AG09319 (cell line): ENCODE results near the gene NUP153.

Source experiments
- DNase-seq: peaks from one replicate; pipeline ENCODE4 v3.0.0-alpha.2; 2010; ENCODE audit warnings: low read depth; ENCODE audit errors: extremely low read depth
- CTCF ChIP-seq: IDR thresholded peaks from 2 replicates; pipeline ENCODE4 v1.5.1; 2011; ENCODE audit warnings: low read depth, mild to moderate bottlenecking, inconsistent platforms, low read length, moderate library complexity

The NUP153 gene

GRCh38 chr6:17622144-17622543 lies 84.6 kb downstream of the NUP153 start:
- no peak for DNase-seq
- TF ChIP-seq CTCF = no peak

- no peak for TF ChIP-seq CTCF
- DNase-seq = no peak
Observed at GRCh38 chr6:17621003-17621402, 85.7 kb downstream of the NUP153 start.

GRCh38 chr6:17615794-17616193 lies 90.9 kb downstream of the NUP153 start:
- no peak for DNase-seq
- TF ChIP-seq CTCF = no peak

GRCh38 chr6:17612048-17612447 lies 94.7 kb downstream of the NUP153 start:
- DNase-seq = no peak
- TF ChIP-seq CTCF = no peak

- no peak for TF ChIP-seq CTCF
- DNase-seq = no peak
Observed at GRCh38 chr6:17610835-17611234, 95.9 kb downstream of the NUP153 start.

GRCh38 chr6:17606606-17607005 lies 100.1 kb downstream of the NUP153 start:
- DNase-seq = no peak
- TF ChIP-seq CTCF = no peak

- TF ChIP-seq CTCF = no peak
- DNase-seq = no peak
Observed at GRCh38 chr6:17602888-17603287, 103.8 kb downstream of the NUP153 start.
